Measurements from ENCODE around the gene SRCIN1.
"Not testable (repeated sequence)": the region's sequence is repeated elsewhere in the genome, so short reads cannot be mapped to it uniquely, and the experiment has no call there.

Gene SRCIN1

DNA sequence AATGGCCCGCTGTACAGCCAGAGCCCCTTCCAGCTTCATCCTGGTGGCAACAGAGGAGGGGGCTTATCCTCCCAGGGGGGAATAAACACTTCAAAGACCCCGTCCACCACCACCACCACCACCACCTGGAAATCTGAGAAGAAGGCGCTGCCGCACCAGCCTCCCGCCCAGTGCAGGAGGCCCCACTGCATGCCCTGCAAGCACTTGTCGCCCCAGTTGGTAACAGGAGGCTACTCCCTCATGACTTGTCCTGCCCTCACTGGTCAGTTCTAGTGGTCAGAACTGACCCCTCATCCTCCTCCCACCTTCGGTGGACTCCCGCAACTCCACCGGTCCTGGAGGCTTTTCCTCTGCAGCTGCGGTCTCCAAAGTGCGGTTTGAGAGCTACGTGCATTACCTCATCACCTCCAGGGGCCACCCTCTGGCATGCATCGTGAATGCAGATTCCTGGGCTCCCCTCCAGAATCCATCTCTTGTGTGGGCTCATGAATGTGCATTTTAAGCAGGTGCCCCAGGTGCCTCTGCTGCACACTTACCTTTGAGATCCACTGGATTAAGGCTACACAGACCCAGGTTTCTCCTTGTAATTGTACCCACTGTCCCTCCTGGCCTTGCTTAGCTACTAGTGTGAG, 71.8 kb downstream of the SRCIN1 start:
- Histone ChIP-seq H3K9me3 (ENCODE audit: control insufficient read depth in 1 of 2, low read length in 2 of 2) (no peaks in the 10 kb centered on the region), H3K4me1 (ENCODE audit: control insufficient read depth in 1 of 2, insufficient read depth in 2 of 2, low read length in 2 of 2) (no peaks in the 10 kb centered on the region), H3K36me3 (ENCODE audit: control insufficient read depth in 1 of 2, insufficient read depth in 2 of 2, low read length in 2 of 2) (no peaks in the 10 kb centered on the region), H3K27me3 (ENCODE audit: low read depth, low read length) (peaks cover 5% of the 10 kb centered on the region), H3K4me3 (ENCODE audit: low read depth in 1 of 2, low read length in 2 of 2) (no peak overlapping the region), H3K27ac (ENCODE audit: low read length) (no peak overlapping the region)

DNA sequence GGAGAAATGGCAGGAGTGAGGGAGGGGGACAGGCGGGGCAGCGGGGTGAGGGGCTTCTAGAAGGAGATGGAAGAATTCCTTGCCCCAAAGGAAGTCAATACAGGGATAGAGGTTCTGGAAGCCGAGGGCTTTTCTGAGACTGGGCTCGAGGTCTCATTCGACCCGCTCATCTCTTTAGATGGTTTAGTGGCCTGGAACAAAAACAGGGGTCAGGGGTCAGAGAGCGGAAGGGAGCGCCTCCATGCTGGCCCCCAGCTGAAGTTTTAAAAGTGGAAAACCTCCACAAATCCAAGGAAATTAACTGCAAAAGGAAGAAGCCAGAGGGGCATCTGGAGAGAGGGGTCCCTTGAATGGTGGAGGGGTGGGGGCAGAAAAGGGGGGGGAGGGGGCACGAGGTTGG, 72.5 kb downstream of the SRCIN1 start:
- peaks cover 5% of the 10 kb centered on the region for H3K27me3 ChIP-seq (ENCODE audit: low read depth, low read length)
- no peaks in the 10 kb centered on the region for H3K36me3 ChIP-seq (ENCODE audit: control insufficient read depth in 1 of 2, insufficient read depth in 2 of 2, low read length in 2 of 2)
- no peaks in the 10 kb centered on the region for H3K4me1 ChIP-seq (ENCODE audit: control insufficient read depth in 1 of 2, insufficient read depth in 2 of 2, low read length in 2 of 2)
- no peak overlapping the region for H3K4me3 ChIP-seq (ENCODE audit: low read depth in 1 of 2, low read length in 2 of 2)
- no peak overlapping the region for H3K27ac ChIP-seq (ENCODE audit: low read length)
- no peaks in the 10 kb centered on the region for H3K9me3 ChIP-seq (ENCODE audit: control insufficient read depth in 1 of 2, low read length in 2 of 2)

DNA sequence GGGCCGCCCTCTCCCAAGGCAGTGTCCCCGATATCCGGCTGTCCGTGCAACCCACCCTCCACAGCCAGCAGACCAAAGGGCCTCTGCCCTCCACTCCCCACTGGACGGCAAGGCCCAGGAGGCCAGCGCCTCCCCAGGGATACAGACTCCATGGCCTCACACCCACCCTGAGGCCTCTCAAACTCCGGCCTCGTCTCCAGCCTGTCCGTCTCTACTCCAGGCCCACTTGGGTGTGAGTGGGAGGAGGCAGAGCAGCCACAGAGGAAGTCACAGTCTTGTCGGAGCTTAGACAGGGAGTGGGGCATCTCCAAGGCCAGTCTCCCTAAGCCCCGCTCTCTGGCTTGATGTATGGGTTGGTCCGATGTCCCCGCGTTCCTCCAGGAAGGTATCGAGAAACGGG, 73.3 kb downstream of the SRCIN1 start:
- H3K4me1 ChIP-seq (ENCODE audit: control insufficient read depth in 1 of 2, insufficient read depth in 2 of 2, low read length in 2 of 2), result no peaks in the 10 kb centered on the region
- no peak overlapping the region for H3K27ac ChIP-seq (ENCODE audit: low read length)
- no peak overlapping the region for H3K4me3 ChIP-seq (ENCODE audit: low read depth in 1 of 2, low read length in 2 of 2)
- peaks cover 5% of the 10 kb centered on the region for H3K27me3 ChIP-seq (ENCODE audit: low read depth, low read length)
- no peaks in the 10 kb centered on the region for H3K9me3 ChIP-seq (ENCODE audit: control insufficient read depth in 1 of 2, low read length in 2 of 2)
- no peaks in the 10 kb centered on the region for H3K36me3 ChIP-seq (ENCODE audit: control insufficient read depth in 1 of 2, insufficient read depth in 2 of 2, low read length in 2 of 2)

DNA sequence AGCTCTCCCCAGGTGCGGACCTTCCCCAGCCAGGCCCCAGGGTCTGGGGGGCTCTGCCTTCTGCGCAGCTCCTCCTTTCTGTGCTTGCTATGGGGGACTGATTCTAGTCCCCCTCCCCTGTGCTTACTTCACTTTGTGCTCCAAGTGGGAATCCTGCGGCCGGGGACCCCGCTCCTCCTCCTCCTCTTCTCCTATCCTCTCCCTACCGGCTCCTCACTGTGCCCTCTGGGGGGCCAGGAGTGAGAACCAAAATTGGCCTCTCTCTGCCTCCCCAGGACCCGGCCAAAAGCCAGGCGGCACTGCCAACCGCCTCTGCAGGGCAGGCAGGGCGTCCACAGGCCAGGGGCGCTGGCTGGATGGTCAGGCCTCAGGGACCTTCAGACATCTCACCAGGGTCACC, 74.0 kb downstream of the SRCIN1 start:
- not testable (repeated sequence) for H3K27me3 ChIP-seq (ENCODE audit: low read depth, low read length); H3K4me1 ChIP-seq (ENCODE audit: control insufficient read depth in 1 of 2, insufficient read depth in 2 of 2, low read length in 2 of 2); H3K27ac ChIP-seq (ENCODE audit: low read length); H3K4me3 ChIP-seq (ENCODE audit: low read depth in 1 of 2, low read length in 2 of 2); H3K36me3 ChIP-seq (ENCODE audit: control insufficient read depth in 1 of 2, insufficient read depth in 2 of 2, low read length in 2 of 2); H3K9me3 ChIP-seq (ENCODE audit: control insufficient read depth in 1 of 2, low read length in 2 of 2)

DNA sequence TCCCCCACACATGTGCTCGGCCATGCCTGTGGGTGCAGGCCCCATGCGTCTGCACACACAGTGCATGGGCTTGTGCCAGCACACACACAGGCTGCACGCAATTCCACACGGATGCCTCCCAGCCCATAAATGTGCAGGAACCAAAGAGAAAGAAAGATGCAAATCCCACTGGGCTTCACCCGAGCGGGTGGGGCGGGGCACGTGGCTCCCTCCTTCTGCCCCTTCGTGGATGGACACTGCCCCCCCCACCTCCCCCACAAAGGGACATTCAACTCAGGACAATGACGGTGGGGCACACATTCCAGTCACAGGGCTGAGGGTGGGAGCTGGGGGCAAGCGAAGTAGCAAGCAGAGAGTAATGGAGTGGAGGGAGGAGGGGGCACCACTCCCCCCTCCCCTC, 74.9 kb downstream of the SRCIN1 start:
- H3K4me3 ChIP-seq (ENCODE audit: low read depth in 1 of 2, low read length in 2 of 2); H3K4me1 ChIP-seq (ENCODE audit: control insufficient read depth in 1 of 2, insufficient read depth in 2 of 2, low read length in 2 of 2); H3K27ac ChIP-seq (ENCODE audit: low read length); H3K27me3 ChIP-seq (ENCODE audit: low read depth, low read length); H3K9me3 ChIP-seq (ENCODE audit: control insufficient read depth in 1 of 2, low read length in 2 of 2); H3K36me3 ChIP-seq (ENCODE audit: control insufficient read depth in 1 of 2, insufficient read depth in 2 of 2, low read length in 2 of 2): not testable (repeated sequence)

DNA sequence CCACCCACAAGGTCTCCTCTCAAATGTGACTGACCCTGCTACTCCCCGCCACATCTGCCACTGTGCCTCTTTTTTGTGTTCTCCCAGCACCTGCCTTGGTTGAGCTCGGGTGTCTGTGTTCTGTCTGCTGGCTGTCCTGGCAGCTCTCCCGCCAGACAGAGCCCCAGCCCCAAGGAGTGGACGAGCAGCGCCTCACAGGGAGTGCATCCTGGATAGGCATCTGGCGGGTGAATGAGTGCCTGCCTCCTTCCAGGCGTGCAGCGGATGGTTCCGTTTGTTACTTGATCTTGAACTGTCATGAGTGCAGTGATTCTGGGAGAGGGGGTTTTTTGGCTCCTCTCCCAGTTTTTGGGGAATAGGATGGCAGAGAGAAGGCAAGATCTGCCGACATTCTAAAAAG, 77.6 kb downstream of the SRCIN1 start:
- H3K4me1 ChIP-seq (ENCODE audit: control insufficient read depth in 1 of 2, insufficient read depth in 2 of 2, low read length in 2 of 2); H3K9me3 ChIP-seq (ENCODE audit: control insufficient read depth in 1 of 2, low read length in 2 of 2): not testable (repeated sequence)

DNA sequence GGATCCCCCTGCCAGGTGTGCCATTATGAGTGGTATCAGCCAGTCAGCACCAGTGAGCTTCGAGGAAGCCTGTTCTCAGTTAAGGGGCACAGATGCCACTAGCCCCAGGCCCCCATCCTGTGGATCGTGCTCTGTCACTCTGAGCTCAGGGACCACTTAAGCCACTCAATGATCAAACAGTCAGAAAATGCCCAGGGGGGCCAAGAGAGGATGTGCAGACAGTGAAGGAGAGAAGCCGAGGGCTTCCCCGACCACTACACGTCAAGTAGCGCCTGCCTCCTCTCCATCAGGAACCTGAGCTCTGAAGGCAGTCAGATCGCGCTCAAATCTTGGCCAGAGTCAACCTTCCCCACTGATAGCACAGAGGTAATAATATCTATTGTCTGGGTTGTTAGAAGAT, 79.2 kb downstream of the SRCIN1 start:
- H3K4me1 ChIP-seq (ENCODE audit: control insufficient read depth in 1 of 2, insufficient read depth in 2 of 2, low read length in 2 of 2); H3K4me3 ChIP-seq (ENCODE audit: low read depth in 1 of 2, low read length in 2 of 2): not testable (repeated sequence)

More for the DNA sequence above, 77.6 kb downstream of the SRCIN1 start:
- not testable (repeated sequence) for H3K36me3 ChIP-seq (ENCODE audit: control insufficient read depth in 1 of 2, insufficient read depth in 2 of 2, low read length in 2 of 2); H3K27me3 ChIP-seq (ENCODE audit: low read depth, low read length); H3K27ac ChIP-seq (ENCODE audit: low read length); H3K4me3 ChIP-seq (ENCODE audit: low read depth in 1 of 2, low read length in 2 of 2)

DNA sequence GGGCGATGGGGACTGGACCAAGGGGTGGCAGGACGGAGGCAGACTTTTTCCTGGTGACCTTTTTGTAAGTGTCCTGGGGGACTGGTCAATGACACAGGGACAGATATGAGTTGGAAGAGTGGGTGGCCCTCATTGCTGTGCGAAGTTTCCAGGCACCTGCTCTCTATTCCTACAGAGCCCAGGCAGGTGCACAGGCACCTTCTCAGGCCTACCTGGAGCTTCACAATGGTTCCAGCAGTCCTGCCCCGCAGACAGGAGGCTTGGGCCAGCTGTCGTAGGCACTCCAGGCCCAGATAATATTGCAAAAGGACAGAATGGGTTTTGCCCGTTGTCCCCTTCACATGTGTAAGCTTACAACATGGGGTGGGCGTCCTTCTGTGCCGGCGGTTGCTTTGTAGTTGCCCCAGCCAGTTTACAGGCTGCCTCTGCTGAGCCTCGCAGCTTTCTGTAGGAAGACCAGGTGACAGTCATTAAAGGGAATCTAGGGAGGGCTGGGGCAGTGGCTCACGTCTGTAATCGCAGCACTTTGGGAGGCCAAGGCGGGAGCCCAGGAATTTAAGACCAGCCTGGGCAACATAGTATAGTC, 93.2 kb downstream of the SRCIN1 start:
- Histone ChIP-seq H3K27me3 (ENCODE audit: low read depth, low read length) (no peaks in the 10 kb centered on the region), H3K36me3 (ENCODE audit: control insufficient read depth in 1 of 2, insufficient read depth in 2 of 2, low read length in 2 of 2) (peaks cover 2 to 5% of the 10 kb centered on the region in 2 donors), H3K27ac (ENCODE audit: low read length) (no peak overlapping the region)

More for the DNA sequence above, 79.2 kb downstream of the SRCIN1 start:
- H3K36me3 ChIP-seq (ENCODE audit: control insufficient read depth in 1 of 2, insufficient read depth in 2 of 2, low read length in 2 of 2); H3K9me3 ChIP-seq (ENCODE audit: control insufficient read depth in 1 of 2, low read length in 2 of 2); H3K27ac ChIP-seq (ENCODE audit: low read length); H3K27me3 ChIP-seq (ENCODE audit: low read depth, low read length): not testable (repeated sequence)

DNA sequence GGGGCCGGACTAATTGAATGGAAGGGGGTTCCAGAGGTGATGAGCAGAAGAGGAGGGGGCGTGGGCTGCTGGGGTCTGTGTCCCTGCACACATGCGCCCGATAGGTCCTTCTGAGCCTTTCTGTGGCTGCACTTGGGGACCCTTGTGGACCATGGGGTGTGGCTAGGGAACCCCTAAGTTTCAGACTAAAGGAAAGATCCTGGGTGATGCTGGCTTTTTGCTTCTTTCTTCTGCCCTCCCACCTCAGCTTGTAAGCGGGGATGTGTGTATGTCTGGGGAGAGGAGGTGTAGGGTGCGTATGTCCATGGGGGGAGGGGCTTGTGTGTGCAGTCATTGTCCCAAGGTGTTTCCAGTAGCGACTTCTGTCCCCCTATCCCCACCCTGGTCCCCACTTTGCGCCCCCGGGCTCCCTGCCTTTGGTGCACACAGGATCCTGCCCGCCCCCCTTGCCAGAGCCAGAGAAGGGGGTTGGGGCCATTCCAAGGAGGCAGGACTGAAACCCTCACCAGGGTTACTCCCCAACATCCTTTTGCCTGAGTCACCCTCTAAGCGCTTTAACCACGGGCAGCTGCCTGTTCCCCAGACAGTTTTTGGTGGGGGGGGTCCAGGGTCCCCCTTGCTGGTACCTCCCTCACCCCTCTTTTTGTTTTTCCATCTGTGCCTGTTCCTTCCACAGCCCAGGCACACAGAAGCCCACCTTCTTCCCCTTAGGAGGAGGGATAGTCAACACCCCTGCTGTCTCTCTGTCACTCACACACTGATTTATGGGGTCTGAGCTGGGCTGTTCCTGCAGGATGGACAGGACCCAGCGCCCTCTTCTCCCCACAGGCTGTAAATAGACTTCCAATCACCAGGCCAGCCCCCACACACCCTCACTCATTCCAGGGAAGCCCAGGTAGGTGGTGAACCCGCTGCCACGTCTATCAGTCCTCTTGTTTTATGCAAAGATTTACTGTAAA, 94.3 kb downstream of the SRCIN1 start:
- H3K36me3 ChIP-seq (ENCODE audit: control insufficient read depth in 1 of 2, insufficient read depth in 2 of 2, low read length in 2 of 2), result peaks cover 4 to 13% of the 10 kb centered on the region in 2 donors
- H3K4me1 ChIP-seq (ENCODE audit: control insufficient read depth in 1 of 2, insufficient read depth in 2 of 2, low read length in 2 of 2), result peaks cover 0 to 23% of the 10 kb centered on the region in 2 donors
- no peak overlapping the region for H3K27ac ChIP-seq (ENCODE audit: low read length)
- no peak overlapping the region for H3K4me3 ChIP-seq (ENCODE audit: low read depth in 1 of 2, low read length in 2 of 2)
- H3K9me3 ChIP-seq (ENCODE audit: control insufficient read depth in 1 of 2, low read length in 2 of 2), result no peaks in the 10 kb centered on the region
- H3K27me3 ChIP-seq (ENCODE audit: low read depth, low read length), result no peaks in the 10 kb centered on the region

More for the DNA sequence above, 93.2 kb downstream of the SRCIN1 start:
- Histone ChIP-seq H3K4me3 (ENCODE audit: low read depth in 1 of 2, low read length in 2 of 2) (no peak overlapping the region), H3K4me1 (ENCODE audit: control insufficient read depth in 1 of 2, insufficient read depth in 2 of 2, low read length in 2 of 2) (peaks cover 0 to 23% of the 10 kb centered on the region in 2 donors), H3K9me3 (ENCODE audit: control insufficient read depth in 1 of 2, low read length in 2 of 2) (no peaks in the 10 kb centered on the region)

DNA sequence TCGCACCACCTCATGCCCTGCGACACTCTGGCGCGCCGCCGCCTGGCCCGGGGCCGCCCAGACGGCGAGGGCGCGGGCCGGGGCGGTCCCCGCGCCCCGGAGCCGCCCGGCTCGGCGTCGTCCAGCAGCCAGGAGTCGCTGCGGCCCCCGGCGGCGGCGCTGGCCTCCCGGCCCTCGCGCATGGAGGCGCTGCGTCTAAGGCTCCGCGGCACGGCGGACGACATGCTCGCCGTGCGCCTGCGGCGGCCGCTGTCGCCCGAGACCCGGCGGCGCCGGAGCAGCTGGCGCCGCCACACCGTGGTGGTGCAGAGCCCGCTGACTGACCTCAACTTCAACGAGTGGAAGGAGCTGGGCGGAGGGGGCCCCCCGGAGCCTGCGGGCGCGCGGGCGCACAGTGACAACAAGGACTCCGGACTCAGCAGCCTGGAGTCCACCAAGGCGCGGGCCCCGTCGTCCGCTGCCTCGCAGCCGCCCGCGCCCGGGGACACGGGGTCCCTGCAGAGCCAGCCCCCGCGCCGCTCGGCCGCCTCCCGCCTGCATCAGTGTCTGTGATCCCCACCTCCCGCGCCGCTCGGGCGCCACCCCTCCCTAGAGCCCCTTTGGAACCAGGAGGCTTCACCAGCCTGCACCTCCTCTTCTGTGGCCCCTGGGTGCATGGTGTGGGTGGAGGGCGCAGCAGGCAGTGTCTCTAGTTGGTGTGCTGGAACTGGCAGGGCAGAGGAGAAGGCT, 95.2 kb downstream of the SRCIN1 start:
- H3K36me3 ChIP-seq (ENCODE audit: control insufficient read depth in 1 of 2, insufficient read depth in 2 of 2, low read length in 2 of 2), result peaks cover 4 to 22% of the 10 kb centered on the region in 2 donors
- no peaks in the 10 kb centered on the region for H3K27me3 ChIP-seq (ENCODE audit: low read depth, low read length)
- no peak overlapping the region for H3K4me3 ChIP-seq (ENCODE audit: low read depth in 1 of 2, low read length in 2 of 2)
- no peaks in the 10 kb centered on the region for H3K9me3 ChIP-seq (ENCODE audit: control insufficient read depth in 1 of 2, low read length in 2 of 2)
- peaks cover 0 to 23% of the 10 kb centered on the region in 2 donors for H3K4me1 ChIP-seq (ENCODE audit: control insufficient read depth in 1 of 2, insufficient read depth in 2 of 2, low read length in 2 of 2)
- H3K27ac ChIP-seq (ENCODE audit: low read length), result no peak overlapping the region

Measured in muscle layer of duodenum (tissue), 2 donors.